Measurements from ENCODE around the gene COMT. TPM values are rescaled to one million over a fixed set of nuclear protein-coding genes. Genes with fewer than 3 reads are reported as not detected.

COMT gene
- total and polyA plus RNA-seq, 11 donors = 69.7 to 249 (median 119) TPM

DNA sequence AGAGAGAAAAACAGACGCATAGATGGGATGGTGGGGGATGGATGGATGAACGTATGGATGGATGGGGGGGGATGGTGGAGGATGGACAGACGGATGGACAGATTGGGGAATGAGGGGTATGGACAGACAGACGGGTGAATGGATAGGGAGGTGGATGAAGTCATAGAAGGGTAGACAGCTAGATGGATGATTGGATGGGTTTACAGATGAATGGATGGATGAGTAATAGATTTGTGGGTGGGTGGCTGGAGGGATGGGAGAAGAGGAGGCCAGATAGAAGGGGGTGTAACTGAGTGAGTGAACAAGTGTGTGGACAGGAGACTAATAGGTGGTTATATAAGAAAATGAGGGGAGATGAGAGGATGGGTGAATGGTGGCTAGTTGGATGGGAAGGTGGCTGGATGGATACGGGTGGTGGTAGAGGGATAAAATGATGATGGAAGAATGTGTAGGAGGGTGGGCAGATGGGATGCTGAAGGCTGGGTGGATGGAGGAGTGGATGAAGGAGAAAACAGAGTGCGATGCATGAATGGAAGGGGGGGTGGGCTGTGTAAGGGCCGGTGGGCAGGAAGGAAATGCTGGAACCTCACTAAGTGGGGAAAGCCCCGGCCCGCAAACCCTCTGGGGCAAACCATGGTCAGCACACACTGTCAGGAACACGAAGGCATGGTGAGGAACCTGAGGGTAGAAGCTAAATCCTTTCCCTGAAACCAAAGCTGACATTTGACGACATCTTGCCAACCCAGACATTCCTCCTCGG is 53.5 kb downstream of the COMT start:
- no peaks in the 10 kb centered on the region for H3K9me3 ChIP-seq
- no peak overlapping the region for H3K4me3 ChIP-seq
- peaks cover 0 to 59% (median 24%) of the 10 kb centered on the region in 12 donors for H3K4me1 ChIP-seq
- intact Hi-C loops (cut with DNase I) = no loop called here
- peak overlapping the region in 4 of 12 donors; percentile 29 to 52 (median 49) for H3K27ac ChIP-seq
- no peak for ATAC-seq
- TF ChIP-seq POLR2A (IDR thresholded peaks at IDR 0.05) = no peak
- TF ChIP-seq CTCF (IDR thresholded peaks at IDR 0.05) = no peak
- H3K27me3 ChIP-seq = no peaks in the 10 kb centered on the region
- peak in 1 of 5 donors; percentile 6 for DNase-seq
- H3K36me3 ChIP-seq = no peaks in the 10 kb centered on the region
- 82 to 88% (median 84%) methylated on average over 10 to 12 of the region's 12 CpGs for WGBS, 4 donors

GRCh38 chr22:19995611-19996339 is 54.2 kb downstream of the COMT start:
- peak in 1 of 4 donors; percentile 13 for ATAC-seq
- 66 to 74% (median 72%) methylated on average over 13 to 18 of the region's 18 CpGs for WGBS, 4 donors
- Histone ChIP-seq H3K36me3 (no peaks in the 10 kb centered on the region), H3K4me1 (peaks cover 0 to 63% (median 31%) of the 10 kb centered on the region in 12 donors), H3K27ac (peak overlapping the region in 4 of 12 donors; percentile 29 to 61 (median 49)), H3K4me3 (no peak overlapping the region), H3K9me3 (no peaks in the 10 kb centered on the region), H3K27me3 (no peaks in the 10 kb centered on the region)
- intact Hi-C loops (cut with DNase I) = no loop called here
- peak in 2 of 5 donors; percentile 27 to 56 for DNase-seq
- TF ChIP-seq POLR2A (IDR thresholded peaks at IDR 0.05) (no peak), CTCF (IDR thresholded peaks at IDR 0.05) (no peak)

DNA sequence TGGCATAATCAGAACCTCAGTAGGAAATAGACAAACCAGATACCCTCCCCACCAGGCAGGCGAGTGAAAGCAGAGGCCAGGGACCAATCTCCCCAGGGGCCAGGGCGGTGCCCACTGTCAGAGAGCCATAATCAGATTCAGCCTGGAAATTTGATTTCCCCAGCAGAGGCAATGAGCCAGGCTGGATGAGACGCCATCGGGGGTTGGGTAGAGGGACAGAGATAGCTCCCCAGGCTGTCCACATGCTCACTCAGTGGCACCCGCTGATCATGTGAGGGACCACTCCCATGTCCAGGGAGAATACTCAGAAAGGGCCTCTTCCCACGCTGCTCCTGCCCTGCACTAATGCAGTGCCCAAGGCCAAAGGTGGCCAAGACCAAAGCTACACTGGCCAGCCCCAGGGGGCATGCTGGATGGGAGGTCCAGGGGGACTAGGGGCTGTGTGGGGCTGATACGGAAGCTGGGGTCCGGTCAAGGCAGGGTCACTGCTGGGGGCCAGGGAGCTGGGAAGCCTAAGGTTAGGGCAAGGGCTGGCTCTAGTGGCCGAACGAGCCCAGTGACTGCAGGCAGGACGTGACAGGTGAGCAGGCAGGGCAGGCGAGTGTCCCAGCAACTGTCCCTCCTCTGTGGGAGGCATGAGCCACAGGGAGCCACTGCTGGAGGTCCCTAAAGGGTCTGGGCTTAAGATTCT is 55.3 kb downstream of the COMT start:
- DNase-seq (peak in 3 of 5 donors; percentile 18 to 46 (median 19)), ATAC-seq (no peak)
- Histone ChIP-seq H3K27me3 (no peaks in the 10 kb centered on the region), H3K27ac (no peak overlapping the region), H3K4me1 (peaks cover 0 to 60% (median 31%) of the 10 kb centered on the region in 12 donors), H3K36me3 (no peaks in the 10 kb centered on the region), H3K9me3 (no peaks in the 10 kb centered on the region), H3K4me3 (no peak overlapping the region)
- 82 to 95% (median 91%) methylated on average over 8 to 12 of the region's 12 CpGs for WGBS, 4 donors
- intact Hi-C loops (cut with DNase I) = no loop called here
- TF ChIP-seq POLR2A (IDR thresholded peaks at IDR 0.05) (no peak), CTCF (IDR thresholded peaks at IDR 0.05) (no peak)
